A172 (cell line): ENCODE data around the gene ADTRP. TPM values are rescaled to one million over a fixed set of nuclear protein-coding genes. Genes with fewer than 3 reads are reported as not detected.

Experiments used
- DNase-seq: peaks from one replicate; pipeline ENCODE4 v3.0.0-alpha.2; 2015; ENCODE audit warnings: low spot score
- total RNA-seq: library from RNA; depleted of rRNA; stranded (reverse); fragments of >200 nt; shearing (Covaris generic); gene quantifications from 2 replicates; pipeline ENCODE4 v1.2.3, GENCODE V29; 2014

Gene ADTRP
- total RNA-seq, 1 experiment from 2014 or later, result 1.9 TPM

DNA sequence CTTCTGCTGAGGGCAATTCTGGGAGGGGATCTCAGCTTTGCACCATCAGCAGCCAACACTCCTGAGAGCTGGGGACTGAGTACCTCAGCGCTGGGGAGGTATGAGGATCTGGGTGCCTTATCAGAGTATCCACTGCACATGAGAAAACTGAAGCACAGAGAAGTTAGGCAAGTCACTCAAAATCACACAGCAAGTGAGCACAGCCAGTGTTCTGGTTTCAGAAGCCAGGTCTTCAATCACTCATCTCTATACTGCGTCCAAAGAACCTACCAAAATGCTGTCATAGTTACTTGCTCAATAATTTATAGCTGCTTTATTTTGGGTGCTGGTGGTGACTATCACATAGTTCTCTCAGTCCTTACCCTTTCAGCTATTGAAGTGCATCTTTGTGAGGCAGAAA is 5.0 kb downstream of the ADTRP start:
- DNase-seq, result no peak

DNA sequence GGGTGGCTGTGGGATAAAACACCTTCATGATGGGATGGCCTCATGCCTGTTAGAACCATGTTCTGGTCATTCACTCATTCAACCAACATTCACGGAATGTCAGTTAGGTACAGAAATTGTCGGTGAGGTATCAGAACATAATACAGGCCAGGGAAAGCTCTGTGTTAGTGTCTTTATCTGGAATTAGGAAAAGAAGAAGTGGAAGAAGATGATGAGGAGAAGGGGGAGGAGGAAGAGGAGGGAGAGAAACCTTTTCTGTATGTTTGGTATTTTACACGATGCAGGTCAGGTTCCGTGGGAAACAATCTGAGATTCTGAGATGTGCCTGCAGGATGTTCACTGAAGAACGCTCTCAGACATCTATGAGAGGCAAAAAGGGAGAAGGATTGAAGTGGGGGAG is 5.6 kb downstream of the ADTRP start:
- no peak for DNase-seq

DNA sequence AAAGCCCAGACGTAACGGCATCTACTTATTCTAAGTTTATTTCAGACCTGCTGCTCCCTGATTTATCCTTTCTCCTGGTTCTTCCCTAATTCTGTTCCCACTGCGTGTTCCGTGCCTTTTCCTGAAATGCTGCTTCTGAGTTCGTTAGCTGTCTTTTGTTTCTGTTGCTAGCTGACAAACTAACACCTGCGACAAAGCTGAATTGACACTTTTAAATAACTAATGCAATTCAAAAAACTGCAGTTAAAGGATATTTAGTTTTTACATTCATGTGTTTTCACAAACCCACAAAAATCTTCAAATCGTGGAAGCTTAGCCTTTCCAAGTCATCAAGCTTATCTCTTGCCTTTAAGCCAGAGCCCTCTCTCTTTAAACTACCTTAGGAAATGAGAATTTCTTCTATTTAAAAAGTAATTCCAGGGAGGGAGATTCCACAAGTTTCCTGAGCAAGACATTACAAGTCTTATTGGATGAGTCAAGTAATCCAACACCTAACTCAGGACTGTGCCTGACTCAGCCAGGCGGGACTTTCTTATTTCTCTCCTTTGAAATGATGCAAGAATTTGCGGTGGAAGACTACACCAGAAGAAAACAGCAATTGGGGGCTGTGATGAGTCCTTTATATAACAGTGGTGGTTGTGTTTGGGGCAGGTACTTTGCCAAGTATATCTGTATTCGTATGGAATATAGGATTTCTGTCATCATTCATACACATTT is 6.3 kb downstream of the ADTRP start:
- peak; percentile 97 for DNase-seq

DNA sequence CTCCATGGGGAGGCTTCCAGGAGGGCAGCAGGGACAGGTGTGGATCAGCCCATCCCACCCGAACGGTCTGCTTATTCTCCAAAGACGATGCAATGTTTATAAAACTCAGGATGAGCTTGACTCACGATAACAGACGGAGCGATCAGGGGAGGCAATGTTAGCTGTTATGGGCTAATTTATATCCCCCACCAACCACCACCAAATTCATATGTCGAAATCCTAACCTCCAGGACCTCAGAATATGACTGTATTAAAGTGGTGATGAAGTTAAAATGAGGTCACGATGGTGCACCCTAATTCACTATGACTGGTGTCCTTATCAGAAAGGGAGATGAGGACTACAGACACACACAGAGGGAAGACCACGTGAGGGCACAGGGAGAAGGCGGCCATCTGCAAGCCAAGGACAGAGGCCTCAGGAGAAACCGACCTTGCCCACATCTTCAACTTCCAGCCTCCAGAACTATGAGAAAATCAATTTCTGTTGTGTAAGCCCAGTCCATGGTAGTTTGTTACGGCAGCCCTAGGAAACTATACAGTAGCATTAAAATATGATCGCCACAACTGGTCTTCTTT is 7.0 kb downstream of the ADTRP start:
- peak; percentile 78 for DNase-seq

DNA sequence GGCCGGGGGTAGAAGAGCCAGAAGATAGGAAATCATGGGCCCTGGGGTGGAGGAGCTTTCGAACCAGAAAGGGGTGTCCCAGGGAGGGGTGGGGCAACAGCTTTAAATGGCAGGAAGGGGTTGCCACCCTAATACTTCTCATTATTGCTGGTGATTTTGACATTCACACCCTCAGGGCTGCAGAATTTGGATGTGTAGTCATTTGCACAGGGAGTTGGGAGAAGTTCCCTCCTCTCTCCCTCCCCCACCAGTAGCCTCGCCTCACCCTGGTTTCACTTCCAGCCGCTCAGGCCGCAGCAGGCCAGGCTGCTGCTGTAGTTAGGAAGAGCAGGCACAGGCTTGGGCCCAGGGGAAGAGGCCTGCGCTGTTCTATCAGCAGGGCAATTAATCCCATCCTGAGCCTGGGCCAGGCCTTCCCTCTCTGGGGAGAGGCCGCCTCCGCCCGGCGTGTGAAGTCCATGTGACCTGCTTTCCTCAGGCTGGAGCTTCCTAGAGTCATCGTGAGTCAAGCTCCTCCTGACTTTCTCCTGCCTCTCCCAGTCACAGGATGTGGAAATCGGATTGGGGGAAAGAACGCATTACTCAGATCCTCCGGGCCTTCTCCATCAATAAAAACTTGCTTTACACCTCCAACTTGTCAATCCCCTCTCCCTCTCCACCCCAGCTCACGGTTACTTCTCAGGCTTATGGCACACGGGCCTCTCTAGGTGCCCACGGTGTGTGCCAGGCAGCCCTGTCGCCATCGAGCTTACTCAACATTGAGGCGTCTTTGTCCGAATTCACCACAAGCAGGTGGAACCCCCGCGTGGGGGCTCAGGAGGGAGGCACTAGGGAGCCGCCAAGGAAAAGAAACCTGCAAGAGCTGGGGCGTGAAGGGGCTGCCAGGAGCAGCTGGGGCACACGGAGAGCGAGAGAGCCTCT is 7.8 kb downstream of the ADTRP start:
- DNase-seq, result peak; percentile 98

DNA sequence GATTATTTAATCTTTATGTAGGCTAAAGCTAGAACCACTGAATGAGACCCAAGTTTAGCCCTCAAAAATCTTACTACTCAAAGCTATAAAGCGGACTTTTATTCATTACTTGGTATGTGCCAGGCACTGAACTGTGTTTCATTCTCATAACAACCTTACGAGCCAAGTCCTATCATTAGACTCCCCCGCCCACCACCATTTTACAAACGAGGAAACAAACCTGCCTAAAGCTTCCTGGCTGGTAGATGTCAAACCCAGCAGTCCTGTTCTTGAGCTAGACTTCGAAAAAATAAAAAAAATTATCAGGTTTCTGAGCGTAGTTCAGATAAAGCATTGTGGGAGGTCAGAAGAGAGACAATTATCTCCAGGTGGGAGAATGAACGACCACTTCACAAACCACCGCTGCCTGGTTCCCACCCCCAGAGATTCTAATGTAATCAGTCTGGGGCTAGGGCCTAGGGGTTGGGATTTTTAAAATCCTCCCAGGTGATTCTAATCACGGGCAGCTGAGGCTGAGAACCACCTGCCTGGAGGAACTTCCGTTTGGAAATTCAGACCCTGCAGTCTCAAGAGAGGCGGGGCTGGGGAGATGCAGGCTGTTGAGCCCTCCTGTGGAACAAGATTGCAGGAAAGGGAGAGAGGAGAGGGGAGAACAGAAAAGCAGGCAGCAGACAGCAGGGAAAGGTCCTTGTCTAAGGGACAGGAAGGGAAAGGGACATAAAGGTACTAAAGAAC is 8.6 kb downstream of the ADTRP start:
- DNase-seq, result peak; percentile 20

DNA sequence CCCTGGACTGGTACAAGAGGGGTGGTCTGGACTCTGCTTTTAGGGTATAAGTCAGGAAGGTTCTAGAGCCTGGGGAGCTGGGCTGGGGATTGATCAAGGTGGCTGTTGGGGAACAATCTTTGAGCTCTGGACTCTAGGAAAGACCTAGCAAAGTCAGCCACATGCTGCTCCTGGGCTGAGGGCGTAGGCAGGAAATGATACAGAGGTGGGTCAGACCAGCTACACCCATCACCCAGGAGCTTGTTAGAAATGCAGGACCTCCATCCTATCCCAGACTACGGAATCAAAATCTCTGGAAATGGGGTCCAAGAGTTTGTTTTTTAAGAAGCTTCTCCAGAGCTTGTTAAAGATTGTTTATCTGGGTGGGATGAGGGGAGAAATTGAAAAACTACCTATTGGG is 9.4 kb downstream of the ADTRP start:
- peak; percentile 75 for DNase-seq

DNA sequence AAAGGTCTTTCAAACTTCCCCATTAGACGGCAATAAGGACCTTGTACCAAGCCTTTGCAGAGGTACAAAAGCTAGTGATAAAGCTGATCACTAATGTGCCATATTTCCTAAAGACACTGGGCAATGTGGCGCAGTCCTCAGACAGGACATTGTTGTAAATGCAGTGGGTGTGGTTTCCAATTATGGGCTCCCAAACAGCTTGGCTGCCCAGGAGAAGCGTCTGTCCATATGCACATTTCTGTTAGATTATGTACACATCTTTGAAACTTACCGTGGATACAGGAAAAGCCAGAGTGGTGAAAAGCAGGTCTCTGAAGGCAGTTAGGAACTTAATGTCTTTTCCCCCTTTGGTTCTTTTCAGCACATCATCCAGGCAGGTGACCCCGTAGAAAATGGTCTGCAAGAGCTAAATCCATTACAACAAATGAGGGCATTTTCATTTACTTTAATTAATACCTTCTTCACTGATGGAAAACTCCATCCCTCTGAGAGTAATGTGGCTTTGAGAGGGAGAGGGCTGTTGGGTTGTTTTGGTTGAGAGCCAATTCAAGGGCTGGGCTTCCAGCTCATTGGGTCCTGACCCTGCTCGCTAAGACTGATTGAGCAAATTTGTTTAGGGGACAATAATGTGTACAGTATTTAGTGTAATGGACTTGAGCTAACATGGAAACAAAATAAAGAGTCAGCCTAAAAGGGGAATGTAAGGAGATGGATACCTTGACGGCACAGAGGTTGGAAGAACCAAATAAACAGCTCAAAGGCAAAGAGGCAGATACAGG is 10.4 kb downstream of the ADTRP start:
- no peak for DNase-seq

DNA sequence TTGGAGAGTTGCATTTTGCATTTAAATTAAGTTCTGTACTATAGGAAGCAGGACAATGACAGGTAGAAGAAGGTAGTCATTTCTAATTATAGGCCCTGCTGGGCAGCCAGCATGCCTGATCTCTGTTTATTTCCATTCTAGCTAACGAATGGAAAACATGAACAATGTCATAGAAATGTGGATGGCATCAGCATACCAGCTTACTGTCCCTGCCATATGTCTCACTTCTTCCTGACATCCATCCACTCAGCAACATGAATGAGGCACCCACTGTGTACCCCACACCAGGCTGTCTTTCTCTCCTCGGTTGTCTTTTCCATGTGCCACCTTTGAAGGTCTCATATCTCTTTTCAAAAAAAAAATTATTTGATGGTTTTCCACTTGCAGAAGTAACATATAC is 11.1 kb downstream of the ADTRP start:
- DNase-seq, result peak; percentile 25

DNA sequence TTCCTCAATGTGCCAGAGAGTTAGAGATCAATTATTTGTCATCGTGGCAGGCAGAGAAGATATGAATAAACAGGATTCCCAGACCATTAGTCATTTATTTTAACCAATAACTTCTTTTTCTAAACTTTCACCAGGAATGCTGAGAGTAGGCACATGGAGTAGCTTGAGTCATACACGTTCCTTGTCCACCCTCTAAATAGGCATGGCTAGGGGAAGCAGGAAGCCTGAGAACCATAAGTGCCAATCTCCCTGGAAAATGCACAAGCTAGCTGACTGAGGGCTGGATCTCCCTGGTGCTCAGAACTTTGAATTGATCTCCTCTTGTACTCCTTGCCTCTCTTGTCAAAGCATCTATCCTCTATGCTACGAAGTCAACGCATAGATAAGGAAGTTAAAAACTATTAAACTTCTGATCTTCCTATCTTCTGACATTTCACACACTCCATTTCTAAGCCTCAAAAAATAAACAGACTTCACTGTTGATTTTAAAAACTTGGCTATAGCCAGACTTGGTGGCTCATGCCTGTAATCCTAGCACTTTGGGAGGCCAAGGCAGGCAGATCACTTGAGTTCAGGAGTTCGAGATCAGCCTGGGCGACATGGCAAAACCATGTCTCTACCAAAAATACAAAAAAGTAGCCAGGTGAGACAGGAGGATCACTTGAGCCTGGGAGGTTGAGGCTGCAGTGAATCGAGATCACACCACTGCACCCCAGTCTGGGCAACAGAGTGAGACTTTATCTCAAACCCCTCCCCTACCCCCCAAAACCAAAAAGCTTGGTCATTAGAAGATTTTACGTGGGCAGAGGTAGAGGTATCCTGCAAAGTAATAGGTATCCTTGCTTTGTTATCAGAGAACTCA is 11.8 kb downstream of the ADTRP start:
- DNase-seq, result peak; percentile 97

DNA sequence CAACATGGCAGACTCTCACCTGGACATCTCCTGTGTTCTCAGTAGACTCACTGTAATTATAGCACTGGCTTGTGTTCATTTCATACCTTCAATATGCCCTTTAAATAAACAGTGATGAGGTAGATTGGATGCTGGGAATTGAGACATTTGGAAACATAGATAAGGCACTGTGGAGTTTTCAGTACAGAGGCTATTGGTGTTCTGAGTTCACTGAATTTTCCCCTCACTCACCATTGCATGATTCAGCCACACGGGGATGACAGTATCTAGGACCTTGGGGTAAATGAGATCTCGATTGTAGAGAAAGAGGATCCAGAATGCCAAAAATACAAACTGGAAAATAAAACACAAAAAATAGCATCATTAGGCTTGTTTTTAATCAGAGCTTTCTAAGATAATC is 12.6 kb downstream of the ADTRP start:
- DNase-seq, result peak; percentile 35

DNA sequence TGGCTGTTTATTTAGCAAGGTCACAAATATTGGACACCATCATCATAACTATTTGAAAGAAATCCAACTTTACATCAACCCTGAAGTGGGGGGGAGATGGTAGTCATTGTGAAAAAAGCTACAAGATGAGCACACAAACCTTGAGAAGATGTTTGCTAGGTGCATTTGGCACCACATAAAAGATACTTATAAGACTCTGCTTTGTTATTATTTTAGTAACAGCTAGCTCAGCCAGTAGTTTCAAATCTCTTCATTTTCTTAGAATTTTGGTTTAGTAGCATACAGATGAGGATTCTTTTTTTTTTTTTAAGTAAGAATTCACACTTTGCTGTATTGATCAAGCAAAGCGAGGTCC is 14.4 kb downstream of the ADTRP start:
- DNase-seq, result no peak

DNA sequence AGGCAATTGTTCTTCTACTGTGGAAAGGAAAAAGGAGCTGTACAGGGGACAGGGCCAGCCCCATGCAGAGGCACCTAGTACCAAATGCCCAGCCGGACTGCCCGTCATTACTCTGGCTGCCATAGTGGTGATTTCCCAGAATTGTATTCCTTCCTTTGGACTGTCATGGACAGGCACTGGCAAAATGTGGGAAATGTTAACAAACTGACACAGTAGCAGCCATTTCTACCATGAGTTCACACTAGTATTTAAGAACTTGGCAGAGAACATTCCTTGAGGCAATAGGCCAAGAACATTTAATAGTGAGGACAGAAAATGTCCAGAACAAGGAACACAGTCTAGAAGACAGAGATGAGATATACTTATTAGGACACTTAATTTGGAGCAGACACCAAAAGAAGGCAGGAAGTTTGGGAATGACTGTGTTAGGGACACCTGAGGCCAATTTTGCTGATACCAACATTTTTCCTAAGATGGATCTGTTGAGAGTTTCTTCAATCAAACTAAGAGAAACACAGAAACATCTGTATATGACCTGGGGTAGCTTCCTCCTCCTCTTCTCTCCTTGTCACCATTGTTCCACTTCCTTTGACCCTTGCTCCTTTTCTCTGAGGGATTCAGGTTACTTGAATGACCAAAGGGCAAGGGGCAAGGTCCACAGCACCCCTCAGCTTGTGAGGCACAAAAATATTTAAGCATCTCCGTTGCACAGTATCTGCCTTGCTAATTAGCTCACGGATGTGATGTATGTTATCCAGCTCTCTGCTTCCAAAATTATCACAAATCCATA is 14.9 kb downstream of the ADTRP start:
- no peak for DNase-seq

DNA sequence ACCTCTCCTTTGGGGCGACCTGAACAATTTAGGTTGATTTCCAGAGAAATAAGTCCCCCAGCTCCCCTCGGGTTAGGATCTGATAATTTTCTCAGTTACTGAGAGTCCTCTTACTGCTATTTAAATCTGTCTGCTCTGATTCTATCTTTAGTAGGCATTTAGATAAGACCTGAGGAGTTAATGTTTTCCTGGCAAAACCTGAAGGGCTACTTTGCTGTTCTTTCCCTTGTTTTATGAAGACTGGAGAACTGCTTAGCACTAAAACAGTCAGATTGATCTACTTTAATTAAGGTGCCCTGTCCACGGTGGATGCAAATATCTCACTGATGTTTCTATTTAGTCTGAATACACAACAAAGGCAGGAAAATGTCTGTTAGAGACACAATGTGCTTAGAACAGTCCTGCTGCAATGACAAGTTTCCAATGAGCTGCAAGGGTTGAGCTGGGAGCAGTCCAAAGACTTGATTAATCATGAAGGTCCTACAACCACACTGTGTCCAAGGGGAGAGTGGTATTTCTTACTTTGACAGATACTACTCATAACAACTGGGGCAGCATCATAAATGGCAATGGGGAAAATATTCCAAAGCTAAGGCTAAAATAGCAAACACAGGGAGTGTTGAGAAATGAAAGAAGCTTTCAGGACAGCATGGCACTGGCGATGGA is 15.7 kb downstream of the ADTRP start:
- no peak for DNase-seq

DNA sequence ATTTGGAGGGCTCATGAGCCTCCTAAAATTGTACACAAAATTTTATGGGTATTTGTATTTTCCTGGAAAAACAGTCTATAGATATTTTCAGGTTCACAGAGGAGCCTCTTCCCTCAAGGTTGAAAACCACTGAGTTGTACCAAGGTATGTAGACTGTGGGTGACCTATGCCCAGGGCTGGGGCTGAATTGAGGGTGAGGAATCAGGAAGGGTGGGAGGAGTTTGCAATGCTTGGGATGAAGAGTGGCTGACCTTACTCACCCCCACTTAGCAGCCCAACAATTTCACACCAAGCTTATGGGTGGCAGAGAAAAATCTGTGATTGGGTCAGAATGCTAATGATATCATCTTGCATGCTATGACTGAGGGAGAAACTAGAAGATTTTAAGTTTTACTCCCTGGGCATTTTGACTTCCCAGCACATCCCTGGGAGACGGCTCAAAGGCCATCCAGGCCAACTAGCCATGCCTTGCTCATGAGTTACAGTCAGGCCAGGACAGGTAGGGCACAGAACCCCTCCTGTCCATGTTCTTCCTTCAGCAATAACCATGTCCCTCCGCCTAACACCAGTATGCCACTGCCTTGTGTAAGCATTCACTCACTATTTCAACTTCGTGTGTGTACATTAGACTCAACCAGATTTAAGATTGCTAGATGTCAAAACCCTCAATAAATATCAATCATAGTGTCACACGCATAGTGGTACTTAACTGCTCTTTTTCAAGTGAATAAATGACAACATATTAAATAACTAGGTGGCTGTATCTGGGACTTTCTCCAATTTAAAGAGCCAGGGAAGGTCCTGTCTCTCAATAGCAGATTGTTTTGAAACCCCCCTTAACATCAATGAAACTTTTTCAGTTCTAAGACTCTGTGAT is 16.6 kb downstream of the ADTRP start:
- peak; percentile 12 for DNase-seq

DNA sequence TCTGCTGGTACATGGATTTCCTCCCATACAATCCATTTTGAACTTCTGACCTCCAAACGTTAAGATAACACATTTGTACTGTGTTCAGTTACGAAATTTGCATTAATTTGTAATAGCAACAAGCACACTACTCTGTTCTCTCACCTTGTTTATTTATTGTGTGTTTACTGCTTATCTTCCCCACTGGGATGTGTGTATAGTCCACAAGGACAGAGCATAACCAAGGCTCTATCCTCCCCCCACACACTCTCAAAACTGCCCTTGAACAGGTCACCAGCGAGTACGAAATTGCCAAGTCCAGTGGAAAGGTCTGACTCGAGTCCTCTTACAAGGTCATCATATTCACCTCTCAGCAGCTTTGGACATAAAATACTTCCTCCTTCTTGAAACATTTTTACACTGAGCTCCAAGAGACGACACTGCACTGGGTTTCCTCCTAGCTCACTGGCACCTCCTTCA is 18.6 kb downstream of the ADTRP start:
- no peak for DNase-seq

DNA sequence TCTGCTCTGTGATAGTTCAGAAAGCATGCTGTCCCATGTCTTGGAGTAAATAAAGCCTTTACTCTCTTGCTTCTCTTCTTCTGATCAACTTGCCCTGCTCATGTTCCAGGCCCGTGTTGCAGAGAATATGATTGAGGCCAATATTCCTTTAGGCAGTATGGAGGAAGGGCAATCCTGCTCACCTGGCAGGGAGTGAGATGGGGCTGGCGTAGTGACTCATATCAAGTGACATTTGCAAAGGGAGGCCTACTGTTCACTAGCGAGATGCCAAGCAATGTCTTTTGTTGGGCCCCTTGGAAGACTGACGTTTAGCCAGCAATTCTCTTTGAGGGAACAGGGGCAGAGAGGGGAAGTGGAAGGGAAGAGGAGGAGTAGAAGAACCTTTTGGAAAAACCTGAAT is 19.7 kb downstream of the ADTRP start:
- DNase-seq, result no peak

DNA sequence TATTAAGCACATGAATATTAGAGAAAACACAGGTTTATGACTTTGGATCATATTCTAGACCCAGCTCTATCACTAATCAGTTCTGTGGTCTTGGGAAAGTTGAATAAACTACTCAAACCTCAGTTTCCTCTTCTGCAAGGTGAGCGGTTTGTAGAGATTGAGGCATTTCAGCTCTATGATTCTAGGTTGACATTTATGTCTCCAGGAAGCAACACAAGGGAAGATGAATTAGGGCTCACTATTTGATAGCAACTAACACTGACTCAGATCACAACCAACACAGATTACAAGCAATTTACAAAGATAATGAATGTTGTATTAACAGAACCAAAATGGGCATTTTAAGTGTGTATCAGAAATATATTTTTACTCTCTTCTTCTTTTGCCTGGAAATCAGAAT is 21.9 kb downstream of the ADTRP start:
- no peak for DNase-seq
